GM06990 (cell line): Measurements from ENCODE around the gene WDR91.

Experiments used
- DNase-seq: peaks from one replicate; pipeline ENCODE4 v3.0.0-alpha.2; 2011; ENCODE audit not compliant: insufficient read length; ENCODE audit errors: extremely low read depth
- H3K27me3 ChIP-seq: replicated peaks from 2 replicates; pipeline ENCODE4 v1.6.0; 2011; ENCODE audit warnings: low read length; ENCODE audit not compliant: control insufficient read depth, insufficient read depth
- H3K36me3 ChIP-seq: 2 replicates; pipeline ENCODE4 v1.5.1; 2011; ENCODE audit warnings: low read length; ENCODE audit not compliant: control insufficient read depth, insufficient read depth
- H3K4me3 ChIP-seq: replicated peaks from 2 replicates; pipeline ENCODE4 v1.5.1; 2011; ENCODE audit warnings: low read depth, mild to moderate bottlenecking, control low read depth, low read length
- TF ChIP-seq, protein P1 (sequence below): IDR thresholded peaks from 2 replicates; pipeline ENCODE4 v1.5.1; 2011; ENCODE audit warnings: low read length, control low read depth, mild to moderate bottlenecking, inconsistent platforms; ENCODE audit not compliant: insufficient read depth, poor library complexity, severe bottlenecking

Gene WDR91

DNA sequence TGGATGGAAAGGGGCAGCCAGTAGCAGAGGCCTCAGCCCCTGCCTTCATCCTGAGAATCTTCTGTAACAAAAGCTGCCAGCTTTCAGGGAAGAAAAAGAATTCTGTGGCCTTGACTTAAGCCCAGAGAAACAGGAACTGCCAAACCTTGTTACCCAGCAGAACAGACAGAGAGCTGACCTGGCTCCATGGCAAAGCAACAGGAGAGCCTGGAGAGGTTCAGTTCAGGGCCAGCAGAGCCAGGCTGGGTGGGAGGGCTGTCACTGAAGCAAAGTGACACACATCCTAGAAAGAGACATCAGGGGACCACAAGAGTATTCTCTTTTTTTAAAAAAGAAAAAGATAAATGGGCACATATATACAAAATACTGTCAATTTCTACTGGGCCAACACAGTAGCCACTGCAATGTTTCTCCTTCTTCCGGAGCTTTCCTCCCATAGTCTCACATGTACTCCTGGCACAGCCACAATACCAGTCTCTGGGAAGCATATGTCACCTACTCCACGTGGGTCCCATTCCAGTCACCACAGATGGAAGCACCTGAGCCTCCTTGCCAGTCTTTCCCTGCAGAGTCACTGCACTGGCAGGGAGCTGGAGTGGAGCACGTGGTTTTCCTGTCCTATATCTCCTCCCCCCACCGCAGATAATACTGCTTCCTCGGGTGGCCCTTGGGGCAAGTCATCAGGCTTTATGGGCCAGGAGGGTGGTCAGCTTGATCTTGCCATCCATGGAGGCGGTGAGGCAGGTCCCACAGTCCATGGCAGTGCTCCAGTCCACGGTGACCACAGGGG is 25.7 kb downstream of the WDR91 start:
- no peak overlapping the region for H3K4me3 ChIP-seq
- H3K36me3 ChIP-seq: peaks cover 34% of the 10 kb centered on the region

DNA sequence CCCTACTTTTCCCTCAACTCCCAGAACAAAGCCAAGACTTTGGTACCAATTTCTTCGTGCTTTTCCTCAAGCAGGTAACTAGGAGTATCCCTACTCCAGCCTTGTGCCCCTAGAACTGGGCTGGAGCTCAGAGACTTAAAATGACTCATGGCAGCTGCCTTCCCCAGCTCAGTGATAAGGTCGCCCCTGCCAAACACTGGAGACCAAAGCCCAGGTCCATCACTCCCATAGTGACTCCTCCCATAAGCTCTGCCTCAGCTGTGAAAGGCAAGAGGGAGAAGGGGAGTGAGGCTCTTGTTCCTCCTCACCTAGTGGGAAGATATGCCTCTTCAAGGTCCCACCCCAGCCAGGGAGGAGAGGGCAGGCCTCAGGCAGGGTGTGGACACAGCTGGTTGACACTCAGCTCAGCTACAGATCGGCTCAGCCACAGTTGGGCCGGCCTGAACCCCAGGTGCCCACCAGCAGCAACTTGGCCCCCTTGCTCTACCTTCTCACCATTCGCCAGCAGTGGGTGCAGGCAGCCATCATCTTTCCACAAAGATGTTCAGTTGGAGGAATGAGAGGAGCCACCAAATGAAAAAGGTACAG is 27.0 kb downstream of the WDR91 start:
- DNase-seq: no peak
- Histone ChIP-seq H3K4me3 (no peak overlapping the region), H3K36me3 (peaks cover 37% of the 10 kb centered on the region), H3K27me3 (no peaks in the 10 kb centered on the region)
- TF ChIP-seq, protein P1, sequence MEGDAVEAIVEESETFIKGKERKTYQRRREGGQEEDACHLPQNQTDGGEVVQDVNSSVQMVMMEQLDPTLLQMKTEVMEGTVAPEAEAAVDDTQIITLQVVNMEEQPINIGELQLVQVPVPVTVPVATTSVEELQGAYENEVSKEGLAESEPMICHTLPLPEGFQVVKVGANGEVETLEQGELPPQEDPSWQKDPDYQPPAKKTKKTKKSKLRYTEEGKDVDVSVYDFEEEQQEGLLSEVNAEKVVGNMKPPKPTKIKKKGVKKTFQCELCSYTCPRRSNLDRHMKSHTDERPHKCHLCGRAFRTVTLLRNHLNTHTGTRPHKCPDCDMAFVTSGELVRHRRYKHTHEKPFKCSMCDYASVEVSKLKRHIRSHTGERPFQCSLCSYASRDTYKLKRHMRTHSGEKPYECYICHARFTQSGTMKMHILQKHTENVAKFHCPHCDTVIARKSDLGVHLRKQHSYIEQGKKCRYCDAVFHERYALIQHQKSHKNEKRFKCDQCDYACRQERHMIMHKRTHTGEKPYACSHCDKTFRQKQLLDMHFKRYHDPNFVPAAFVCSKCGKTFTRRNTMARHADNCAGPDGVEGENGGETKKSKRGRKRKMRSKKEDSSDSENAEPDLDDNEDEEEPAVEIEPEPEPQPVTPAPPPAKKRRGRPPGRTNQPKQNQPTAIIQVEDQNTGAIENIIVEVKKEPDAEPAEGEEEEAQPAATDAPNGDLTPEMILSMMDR: no peak

More for the DNA sequence above, 25.7 kb downstream of the WDR91 start:
- H3K27me3 ChIP-seq: no peaks in the 10 kb centered on the region
- DNase-seq: peak; percentile 31
- TF ChIP-seq, protein P1: no peak

DNA sequence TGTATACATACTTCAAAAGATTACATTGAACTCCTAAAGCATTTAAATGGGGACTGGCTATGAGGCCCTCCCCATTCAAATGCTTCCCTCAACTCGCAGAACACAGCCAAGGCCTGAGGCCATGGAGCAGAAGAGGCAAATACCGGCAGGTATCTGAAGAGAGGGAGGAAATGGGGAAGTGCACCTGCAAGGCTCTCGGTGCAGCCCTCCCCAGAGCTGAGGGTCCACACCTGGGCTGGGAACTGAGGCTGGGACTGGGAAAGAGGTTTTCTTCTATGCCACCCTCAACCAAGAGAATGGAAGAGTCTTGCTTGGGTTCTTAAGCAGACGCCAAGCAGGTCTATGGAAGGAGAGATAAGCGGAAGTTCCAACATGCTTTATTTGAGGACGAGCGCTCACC is 27.8 kb downstream of the WDR91 start:
- TF ChIP-seq, protein P1: no peak
- Histone ChIP-seq H3K4me3 (no peak overlapping the region), H3K27me3 (no peaks in the 10 kb centered on the region), H3K36me3 (peaks cover 32% of the 10 kb centered on the region)
- no peak for DNase-seq

DNA sequence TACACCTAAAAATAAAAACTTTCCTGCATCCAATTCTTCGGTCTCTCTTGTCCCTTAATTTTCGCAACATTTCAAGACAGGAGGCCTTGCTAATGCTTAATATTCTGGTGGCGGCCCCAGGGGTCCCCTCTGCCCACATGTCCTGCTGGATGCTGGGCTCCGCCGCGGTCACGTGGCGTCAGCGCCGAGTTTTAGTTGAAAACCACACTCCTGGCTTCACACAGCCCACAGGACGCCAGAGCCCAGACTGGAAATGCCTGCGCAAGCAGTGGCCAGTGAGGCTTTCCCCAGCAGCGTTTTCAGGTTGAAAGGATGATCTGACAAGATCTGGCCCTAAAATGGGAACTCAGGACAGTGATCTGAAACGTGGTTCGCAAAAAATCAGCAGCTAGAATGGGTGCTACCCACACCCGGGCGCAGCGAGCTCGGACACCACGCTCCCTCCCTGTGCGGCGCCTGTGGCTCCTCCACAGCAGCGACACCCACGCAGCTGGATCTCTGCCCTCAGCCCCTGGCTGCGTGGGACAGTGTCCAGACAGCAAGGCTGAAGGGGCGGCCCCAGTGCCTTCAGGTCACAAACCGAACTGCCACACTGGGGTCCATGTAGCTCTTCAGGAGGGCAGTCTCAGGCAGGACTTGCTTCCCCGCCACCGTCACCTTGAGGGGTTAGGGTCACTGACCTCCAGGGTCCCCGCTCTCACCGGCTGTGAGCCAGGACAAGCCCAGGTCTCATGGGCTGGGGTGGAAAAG is 29.2 kb downstream of the WDR91 start:
- H3K36me3 ChIP-seq: peaks cover 34% of the 10 kb centered on the region
- H3K27me3 ChIP-seq: no peaks in the 10 kb centered on the region
- TF ChIP-seq, protein P1: no peak
- no peak for DNase-seq
- no peak overlapping the region for H3K4me3 ChIP-seq

DNA sequence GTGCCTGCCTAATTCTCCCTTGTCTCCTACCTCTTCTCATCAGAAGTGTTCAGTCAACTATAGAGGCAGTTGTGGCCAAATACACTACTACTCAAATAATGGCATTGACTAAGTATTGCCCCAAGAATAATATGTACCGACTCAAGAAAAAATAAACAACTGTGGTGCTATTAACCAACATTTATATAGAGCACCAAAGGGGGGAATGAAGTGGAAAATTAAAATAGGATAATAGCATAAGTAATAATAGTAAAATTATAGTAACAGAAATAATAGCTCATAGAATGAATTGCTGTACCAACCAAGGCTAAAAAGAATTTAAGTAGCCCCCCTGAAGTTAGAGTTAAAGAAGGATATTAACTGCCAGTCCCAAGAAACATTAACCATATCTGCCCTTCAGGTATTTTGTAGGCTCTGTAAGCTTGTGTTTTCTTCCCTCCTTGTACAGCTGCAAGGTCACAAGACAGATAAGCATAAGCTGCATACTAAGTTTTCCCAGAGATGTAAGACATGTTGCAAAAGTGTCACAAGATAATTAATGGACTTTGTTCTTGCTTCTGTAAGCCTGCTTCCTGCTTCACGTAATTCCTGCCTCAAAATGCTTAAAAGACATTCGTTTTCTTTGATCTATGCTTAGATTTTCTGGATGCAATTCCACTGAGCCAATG is 29.9 kb downstream of the WDR91 start:
- DNase-seq: no peak
- H3K27me3 ChIP-seq: no peaks in the 10 kb centered on the region
- no peak overlapping the region for H3K4me3 ChIP-seq
- H3K36me3 ChIP-seq: peaks cover 36% of the 10 kb centered on the region
- TF ChIP-seq, protein P1: no peak
